GM21381 (cell line): Measurements from ENCODE around the gene CORO1C.
"Not testable (repeated sequence)": the region's sequence is repeated elsewhere in the genome, so short reads cannot be mapped to it uniquely, and the experiment has no call there.

Source experiments
- ATAC-seq: cut with Tn5 transposase; IDR thresholded peaks from one replicate; pipeline ENCODE4 v1.9.1; 2021; ENCODE audit warnings: mild to moderate bottlenecking, moderate library complexity; ENCODE audit not compliant: unreplicated experiment

The CORO1C gene

GRCh38 chr12:108755481-108755880, 24.2 kb upstream of the CORO1C start:
- no peak for ATAC-seq

GRCh38 chr12:108753976-108754375, 22.7 kb upstream of the CORO1C start:
- no peak for ATAC-seq

- no peak for ATAC-seq
Measured at GRCh38 chr12:108752387-108752786, 21.1 kb upstream of the CORO1C start.

- ATAC-seq: no peak
Measured at GRCh38 chr12:108751821-108752220, 20.5 kb upstream of the CORO1C start.

GRCh38 chr12:108751003-108751402, 19.7 kb upstream of the CORO1C start:
- ATAC-seq: not testable (repeated sequence)

- no peak for ATAC-seq
Measured at GRCh38 chr12:108750526-108750925, 19.2 kb upstream of the CORO1C start.

- no peak for ATAC-seq
Measured at GRCh38 chr12:108747563-108747962, 16.2 kb upstream of the CORO1C start.

- no peak for ATAC-seq
Measured at GRCh38 chr12:108745641-108746040, 14.3 kb upstream of the CORO1C start.

GRCh38 chr12:108744021-108744897, 12.9 kb upstream of the CORO1C start:
- no peak for ATAC-seq

- ATAC-seq: no peak
Measured at GRCh38 chr12:108738170-108738569, 6.9 kb upstream of the CORO1C start.

GRCh38 chr12:108735855-108736254, 4.5 kb upstream of the CORO1C start:
- ATAC-seq: no peak

GRCh38 chr12:108734200-108734906, 3.0 kb upstream of the CORO1C start:
- ATAC-seq: no peak

GRCh38 chr12:108733230-108733531, 1.9 kb upstream of the CORO1C start:
- ATAC-seq: not testable (repeated sequence)

GRCh38 chr12:108732489-108733229, 1.3 kb upstream of the CORO1C start:
- no peak for ATAC-seq

GRCh38 chr12:108731866-108732461, 646 bp upstream of the CORO1C start:
- peak; percentile 47 for ATAC-seq

GRCh38 chr12:108730365-108731104, 783 bp downstream of the CORO1C start:
- ATAC-seq: peak; percentile 18

- ATAC-seq: no peak
Measured at GRCh38 chr12:108729612-108730364, 1.5 kb downstream of the CORO1C start.

GRCh38 chr12:108728820-108729611, 2.3 kb downstream of the CORO1C start:
- ATAC-seq: no peak
